ENCODE data around the gene C1QL2.

DNA sequence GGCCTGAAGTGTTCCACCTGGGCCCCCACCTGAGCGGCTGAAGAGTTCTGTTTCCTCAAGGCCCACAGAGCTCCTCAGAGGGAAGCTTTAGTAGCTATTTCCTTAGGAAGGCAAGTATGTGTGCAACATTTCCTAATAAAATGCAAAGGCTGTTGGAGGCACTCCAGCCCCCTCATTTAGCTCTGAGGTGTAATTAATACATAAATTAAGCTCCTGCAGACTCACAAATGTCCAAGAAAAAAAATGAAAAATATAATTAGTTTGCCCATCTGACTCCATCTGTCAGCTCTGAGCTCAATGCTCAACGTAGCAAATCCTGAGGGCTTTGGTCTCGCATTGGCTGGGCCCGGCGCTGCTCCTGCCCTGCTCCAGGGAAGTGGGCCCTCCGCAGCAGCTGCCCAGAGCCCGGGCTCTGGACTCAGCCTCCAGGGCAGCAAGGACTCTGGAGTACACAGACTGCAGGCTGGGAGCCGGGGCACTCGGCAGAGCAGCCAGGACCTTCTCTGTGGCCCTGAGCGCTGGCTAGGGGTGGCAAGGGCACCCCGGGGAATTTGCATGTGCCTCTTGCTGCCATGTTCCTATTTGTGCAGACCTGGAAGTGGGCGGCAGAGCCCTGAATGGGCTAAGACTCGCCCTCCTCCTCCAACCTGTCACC, 23.4 kb upstream of the C1QL2 start:
- TF ChIP-seq SUZ12 (IDR thresholded peaks at IDR 0.05; ENCODE audit: extremely low read depth, insufficient read depth, insufficient read length), result no peak
- TF ChIP-seq ZNF274 (IDR thresholded peaks at IDR 0.05; ENCODE audit: low read depth, low read length), result no peak
